Measurements from ENCODE around the gene QRFP. TPM values are rescaled to one million over a fixed set of nuclear protein-coding genes. Genes with fewer than 3 reads are reported as not detected.

QRFP gene
- total and polyA plus RNA-seq, 11 donors, result not detected

DNA sequence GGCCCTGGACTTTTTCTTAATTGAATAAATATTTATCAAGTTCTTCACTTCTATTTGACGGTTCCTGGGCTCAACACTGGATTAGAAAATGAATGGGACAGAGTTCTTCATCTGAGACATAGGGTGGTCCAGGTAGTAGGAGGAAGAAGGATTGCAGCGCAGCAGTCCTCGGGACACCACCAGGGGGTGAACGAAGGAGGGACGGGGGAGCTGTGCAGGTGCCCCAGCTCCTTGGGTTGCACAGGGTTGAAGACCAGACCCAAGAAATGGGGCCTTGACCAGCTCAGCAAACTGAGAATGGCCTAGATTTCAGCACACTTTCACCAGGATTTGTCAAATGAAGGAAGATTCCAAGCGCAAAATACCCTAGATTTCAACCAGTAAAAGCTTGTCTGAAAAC, 32.1 kb downstream of the QRFP start:
- peaks cover 2 to 56% (median 31%) of the 10 kb centered on the region in 12 donors for H3K4me1 ChIP-seq
- no peak for DNase-seq
- H3K4me3 ChIP-seq, result no peak overlapping the region

DNA sequence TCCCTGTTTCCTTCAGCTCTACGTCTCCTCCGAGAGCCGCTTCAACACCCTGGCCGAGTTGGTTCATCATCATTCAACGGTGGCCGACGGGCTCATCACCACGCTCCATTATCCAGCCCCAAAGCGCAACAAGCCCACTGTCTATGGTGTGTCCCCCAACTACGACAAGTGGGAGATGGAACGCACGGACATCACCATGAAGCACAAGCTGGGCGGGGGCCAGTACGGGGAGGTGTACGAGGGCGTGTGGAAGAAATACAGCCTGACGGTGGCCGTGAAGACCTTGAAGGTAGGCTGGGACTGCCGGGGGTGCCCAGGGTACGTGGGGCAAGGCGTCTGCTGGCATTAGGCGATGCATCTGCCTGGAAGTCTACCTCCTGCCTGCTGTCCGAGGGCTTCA, 33.9 kb downstream of the QRFP start:
- intact Hi-C loops (cut with DNase I), result loop anchor here in 8 of 10 donors (1.0 to 10.0 kb wide), 8 partner anchors 90 to 182 kb away; no protein-coding TSS in a partner anchor
- no peaks in the 10 kb centered on the region for H3K9me3 ChIP-seq
- ATAC-seq (no peak), DNase-seq (no peak)
- TF ChIP-seq POLR2A (IDR thresholded peaks at IDR 0.05), result no peak
- TF ChIP-seq, protein P1, sequence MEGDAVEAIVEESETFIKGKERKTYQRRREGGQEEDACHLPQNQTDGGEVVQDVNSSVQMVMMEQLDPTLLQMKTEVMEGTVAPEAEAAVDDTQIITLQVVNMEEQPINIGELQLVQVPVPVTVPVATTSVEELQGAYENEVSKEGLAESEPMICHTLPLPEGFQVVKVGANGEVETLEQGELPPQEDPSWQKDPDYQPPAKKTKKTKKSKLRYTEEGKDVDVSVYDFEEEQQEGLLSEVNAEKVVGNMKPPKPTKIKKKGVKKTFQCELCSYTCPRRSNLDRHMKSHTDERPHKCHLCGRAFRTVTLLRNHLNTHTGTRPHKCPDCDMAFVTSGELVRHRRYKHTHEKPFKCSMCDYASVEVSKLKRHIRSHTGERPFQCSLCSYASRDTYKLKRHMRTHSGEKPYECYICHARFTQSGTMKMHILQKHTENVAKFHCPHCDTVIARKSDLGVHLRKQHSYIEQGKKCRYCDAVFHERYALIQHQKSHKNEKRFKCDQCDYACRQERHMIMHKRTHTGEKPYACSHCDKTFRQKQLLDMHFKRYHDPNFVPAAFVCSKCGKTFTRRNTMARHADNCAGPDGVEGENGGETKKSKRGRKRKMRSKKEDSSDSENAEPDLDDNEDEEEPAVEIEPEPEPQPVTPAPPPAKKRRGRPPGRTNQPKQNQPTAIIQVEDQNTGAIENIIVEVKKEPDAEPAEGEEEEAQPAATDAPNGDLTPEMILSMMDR (IDR thresholded peaks at IDR 0.05), result no peak
- peak overlapping the region in 2 of 12 donors; percentile 71 to 81 for H3K27ac ChIP-seq
- no peaks in the 10 kb centered on the region for H3K27me3 ChIP-seq
- peaks cover 0 to 61% (median 42%) of the 10 kb centered on the region in 9 donors for H3K36me3 ChIP-seq
- WGBS, 4 donors, result 90 to 96% (median 92%) methylated on average over 23 of the region's 23 CpGs
- H3K4me1 ChIP-seq, result peaks cover 2 to 63% (median 43%) of the 10 kb centered on the region in 12 donors
- H3K4me3 ChIP-seq, result no peak overlapping the region

More for the DNA sequence above, 32.1 kb downstream of the QRFP start:
- H3K36me3 ChIP-seq, result peaks cover 0 to 61% (median 40%) of the 10 kb centered on the region in 9 donors
- TF ChIP-seq POLR2A (IDR thresholded peaks at IDR 0.05), result no peak
- TF ChIP-seq, protein P1 (IDR thresholded peaks at IDR 0.05), result no peak
- H3K27me3 ChIP-seq, result no peaks in the 10 kb centered on the region
- H3K9me3 ChIP-seq, result no peaks in the 10 kb centered on the region
- WGBS, 4 donors, result 80 to 96% (median 88%) methylated on average over 6 of the region's 6 CpGs
- intact Hi-C loops (cut with DNase I), result loop anchor here in 6 of 10 donors (2.0 to 10.0 kb wide), 4 partner anchors 92 to 180 kb away; no protein-coding TSS in a partner anchor
- ATAC-seq, result no peak
- peak overlapping the region in 1 of 12 donors; percentile 81 for H3K27ac ChIP-seq

DNA sequence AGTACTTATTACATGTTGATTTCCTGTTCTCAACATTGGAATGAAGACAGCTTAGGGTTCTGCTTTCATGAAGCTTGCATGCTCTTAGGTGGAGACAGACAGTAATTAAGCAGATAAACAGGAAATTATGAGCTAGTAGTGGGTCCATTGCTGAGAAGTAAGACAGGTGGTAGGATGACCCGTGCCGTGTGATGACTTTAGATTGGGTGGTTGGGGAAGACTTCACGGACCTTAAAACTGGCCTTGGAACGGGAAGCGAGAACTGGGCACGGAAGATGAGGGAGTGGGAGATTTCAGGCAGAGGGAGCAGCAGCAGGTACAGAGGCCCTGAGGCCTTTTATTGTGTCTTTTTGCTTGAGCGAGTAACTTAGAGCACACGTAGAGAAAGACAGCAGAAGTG, 34.4 kb downstream of the QRFP start:
- 78 to 88% (median 85%) methylated on average over 8 of the region's 8 CpGs for WGBS, 4 donors
- TF ChIP-seq, protein P1 (IDR thresholded peaks at IDR 0.05), result no peak
- no peak for TF ChIP-seq POLR2A (IDR thresholded peaks at IDR 0.05)
- no peak for ATAC-seq
- Histone ChIP-seq H3K36me3 (peaks cover 0 to 61% (median 47%) of the 10 kb centered on the region in 9 donors), H3K27me3 (no peaks in the 10 kb centered on the region), H3K4me1 (peaks cover 2 to 67% (median 46%) of the 10 kb centered on the region in 12 donors), H3K27ac (peak overlapping the region in 2 of 12 donors; percentile 71 to 81), H3K4me3 (no peak overlapping the region), H3K9me3 (no peaks in the 10 kb centered on the region)
- no peak for DNase-seq
- intact Hi-C loops (cut with DNase I), result loop anchor here in 8 of 10 donors (2.0 to 10.0 kb wide), 7 partner anchors 89 to 183 kb away; no protein-coding TSS in a partner anchor

DNA sequence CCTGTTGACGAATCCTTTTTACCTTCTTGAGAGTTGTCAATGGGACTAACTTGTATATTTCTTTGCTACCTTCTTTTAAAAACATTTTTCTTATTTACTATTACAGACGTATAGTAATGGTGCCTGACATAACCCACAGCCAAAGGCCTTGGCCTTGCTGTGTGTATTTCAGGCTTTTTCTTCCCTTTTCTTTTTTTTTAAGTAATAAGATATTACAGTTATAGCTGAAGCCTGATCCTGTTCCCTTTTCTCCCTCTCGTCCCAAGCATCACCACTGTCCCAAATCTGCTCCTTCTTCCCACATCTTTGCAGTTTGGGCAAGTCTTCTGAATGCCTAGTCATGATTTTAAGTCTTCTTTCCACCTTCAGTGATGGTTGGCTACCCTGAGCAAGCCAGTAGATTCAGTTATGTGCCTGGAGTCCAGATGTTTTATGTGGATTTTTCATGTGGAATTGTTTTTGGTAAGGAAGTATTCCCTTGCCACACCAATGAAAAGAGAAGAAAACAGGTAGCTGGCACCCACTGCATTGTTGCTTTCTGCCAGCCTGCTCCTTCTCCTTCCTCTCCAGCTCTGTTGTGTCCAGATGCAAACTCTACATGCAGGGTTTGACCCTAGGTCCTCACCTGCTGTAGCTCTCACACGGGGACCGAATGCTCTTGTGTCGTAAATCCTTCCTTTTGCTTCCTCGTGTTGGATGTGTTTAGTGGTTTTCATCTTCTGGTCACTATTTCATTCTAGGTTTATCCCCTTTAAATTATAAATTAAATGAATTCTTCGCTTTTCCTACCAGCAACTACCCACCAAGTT, 35.0 kb downstream of the QRFP start:
- H3K27ac ChIP-seq, result peak overlapping the region in 10 of 12 donors; percentile 60 to 85 (median 72)
- no peaks in the 10 kb centered on the region for H3K9me3 ChIP-seq
- H3K4me1 ChIP-seq, result peaks cover 2 to 64% (median 46%) of the 10 kb centered on the region in 12 donors
- DNase-seq (no peak), ATAC-seq (no peak)
- H3K27me3 ChIP-seq, result no peaks in the 10 kb centered on the region
- H3K4me3 ChIP-seq, result peak overlapping the region in 1 of 12 donors; percentile 17
- TF ChIP-seq, protein P1 (IDR thresholded peaks at IDR 0.05), result no peak
- no peak for TF ChIP-seq POLR2A (IDR thresholded peaks at IDR 0.05)
- WGBS, 4 donors, result 72 to 85% (median 77%) methylated on average over 8 of the region's 8 CpGs
- intact Hi-C loops (cut with DNase I), result loop anchor here (2.0 to 10.0 kb wide), 10 partner anchors 27 to 183 kb away; partner anchors contain the start of gene ABL1 (in 1 of the 10)
- H3K36me3 ChIP-seq, result peaks cover 0 to 67% (median 52%) of the 10 kb centered on the region in 9 donors
